Memory B cell (primary cell): ENCODE measurements around the gene PARD6B.
A peak's percentile ranks its signal among the peaks of the same experiment; 100 is the strongest.
"Not testable (repeated sequence)": the region's sequence is repeated elsewhere in the genome, so short reads cannot be mapped to it uniquely, and the experiment has no call there.

Experiments used
- ATAC-seq: fragments of 150-1000 bp; cut with Tn5 transposase; 2 replicates; pipeline ENCODE4 v1.10.0; 2021; ENCODE audit warnings: low read depth, mild to moderate bottlenecking, moderate library complexity
- DNase-seq, 2 donors: peaks; one replicate each; pipeline ENCODE4 v3.0.0; 2022; ENCODE audit warnings: low spot score in 2 of 2
- H3K27ac Mint-ChIP-seq: one replicate; pipeline ENCODE4 v1.8.0; 2022; ENCODE audit warnings: mild to moderate bottlenecking, moderate library complexity, mixed read lengths
- H3K27me3 Mint-ChIP-seq: one replicate; pipeline ENCODE4 v1.8.0; 2022; ENCODE audit warnings: mixed read lengths
- H3K36me3 Mint-ChIP-seq: one replicate; pipeline ENCODE4 v1.8.0; 2022; ENCODE audit warnings: mild to moderate bottlenecking, mixed read lengths
- H3K4me1 Mint-ChIP-seq: one replicate; pipeline ENCODE4 v1.8.0; 2022; ENCODE audit warnings: mixed read lengths
- H3K4me3 Mint-ChIP-seq: one replicate; pipeline ENCODE4 v1.8.0; 2022; ENCODE audit warnings: mild to moderate bottlenecking, moderate library complexity, mixed read lengths
- H3K9me3 Mint-ChIP-seq: one replicate; pipeline ENCODE4 v1.8.0; 2022; ENCODE audit warnings: mixed read lengths

The PARD6B gene

DNA sequence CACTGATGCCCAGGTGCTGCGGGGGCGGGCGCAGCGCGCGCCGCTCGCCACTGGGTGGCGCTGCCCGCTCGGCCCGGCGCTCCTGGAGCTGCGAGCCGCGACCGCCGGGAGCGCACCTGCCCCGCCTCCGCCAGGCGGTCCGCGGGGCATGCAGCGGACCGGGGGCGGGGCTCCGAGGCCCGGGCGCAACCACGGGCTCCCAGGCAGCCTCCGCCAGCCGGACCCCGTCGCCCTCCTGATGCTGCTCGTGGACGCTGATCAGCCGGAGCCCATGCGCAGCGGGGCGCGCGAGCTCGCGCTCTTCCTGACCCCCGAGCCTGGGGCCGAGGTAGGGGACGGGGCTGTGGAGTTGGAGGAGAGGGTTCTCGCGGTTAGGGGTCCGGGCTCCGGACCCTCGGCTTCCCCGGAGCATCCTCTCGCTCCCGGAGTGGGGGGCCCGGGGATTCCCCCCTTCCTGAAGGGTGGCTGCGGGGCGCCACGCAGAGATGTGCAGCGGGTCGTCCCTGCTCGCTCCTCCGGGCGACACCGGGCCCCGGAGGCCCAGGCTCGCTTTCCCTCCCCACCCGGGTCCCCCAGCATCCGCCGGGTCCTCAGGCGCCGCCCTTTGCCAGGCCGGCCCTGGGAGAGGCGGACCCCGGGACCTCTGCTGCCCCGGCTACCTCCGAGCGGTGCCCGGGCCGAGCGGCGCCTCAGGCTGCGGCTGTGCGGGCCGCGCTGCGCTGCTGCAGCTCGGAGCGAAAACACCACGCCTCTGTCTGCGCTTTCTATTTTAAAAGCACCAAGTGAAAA, 63.7 kb downstream of the PARD6B start, which contains the start of gene BCAS4:
BCAS4 (plus strand) TSS at position 216 of the 789 bp plus-strand sequence; CDS start at position 239, 23 bp downstream.
- H3K9me3 Mint-ChIP-seq: no peaks in the 10 kb centered on the region
- H3K27ac Mint-ChIP-seq: peak within 1 kb of the TSS; percentile 89
- H3K27me3 Mint-ChIP-seq: no peaks in the 10 kb centered on the region
- peaks cover 5% of the 10 kb centered on the region for H3K36me3 Mint-ChIP-seq
- DNase-seq: peak; percentile 90 to 91
- peaks cover 20% of the 10 kb centered on the region for H3K4me1 Mint-ChIP-seq
- H3K4me3 Mint-ChIP-seq: peak within 1 kb of the TSS; percentile 91
- ATAC-seq: peak; percentile 75

DNA sequence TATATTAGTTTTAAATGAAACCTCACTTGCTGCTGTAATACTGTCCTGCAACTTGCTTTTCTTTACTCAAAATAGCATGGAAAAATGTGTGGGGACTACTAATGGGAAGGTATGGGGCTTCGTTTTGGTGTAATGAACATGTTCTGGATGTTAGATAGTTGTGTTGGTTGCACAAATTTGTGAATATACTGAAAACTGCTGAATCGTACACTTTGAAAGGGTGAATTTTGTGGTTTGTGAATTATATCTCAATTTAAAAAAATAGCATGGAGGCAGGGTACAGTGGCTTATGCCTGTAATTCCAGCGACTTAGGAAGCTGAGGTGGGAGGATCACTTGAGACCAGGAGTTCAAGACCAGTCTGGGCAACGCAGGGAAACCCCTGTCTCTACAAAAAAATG, 65.8 kb downstream of the PARD6B start:
- H3K27ac Mint-ChIP-seq: no peak overlapping the region
- peaks cover 26% of the 10 kb centered on the region for H3K4me1 Mint-ChIP-seq
- no peaks in the 10 kb centered on the region for H3K27me3 Mint-ChIP-seq
- peaks cover 9% of the 10 kb centered on the region for H3K36me3 Mint-ChIP-seq
- DNase-seq (no peak), ATAC-seq (no peak)
- H3K4me3 Mint-ChIP-seq: peak overlapping the region; percentile 27
- no peaks in the 10 kb centered on the region for H3K9me3 Mint-ChIP-seq

DNA sequence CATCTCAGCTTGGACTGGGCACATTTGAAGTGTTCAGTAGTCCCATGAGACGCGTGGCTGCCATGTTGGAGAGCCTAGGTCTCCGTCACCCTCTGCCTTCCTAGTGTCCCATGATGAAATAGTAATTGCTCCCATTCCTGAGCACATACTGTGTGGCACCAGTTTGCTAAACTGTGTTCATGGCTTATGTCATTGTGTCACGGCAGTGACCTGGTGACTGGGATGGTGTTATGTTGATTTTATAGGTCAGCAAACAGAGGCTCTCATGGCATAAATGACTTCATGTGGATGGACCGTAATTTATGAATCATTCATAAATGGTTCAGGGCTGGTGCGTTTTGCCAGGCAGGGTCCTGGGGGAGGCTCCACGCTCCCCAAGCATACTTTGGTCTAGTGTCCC, 67.3 kb downstream of the PARD6B start:
- Mint-ChIP-seq H3K36me3 (peaks cover 9% of the 10 kb centered on the region), H3K4me3 (peak overlapping the region; percentile 81), H3K9me3 (no peaks in the 10 kb centered on the region), H3K27ac (peak overlapping the region; percentile 92), H3K27me3 (no peaks in the 10 kb centered on the region), H3K4me1 (peaks cover 26% of the 10 kb centered on the region)
- DNase-seq (no peak), ATAC-seq (no peak)

DNA sequence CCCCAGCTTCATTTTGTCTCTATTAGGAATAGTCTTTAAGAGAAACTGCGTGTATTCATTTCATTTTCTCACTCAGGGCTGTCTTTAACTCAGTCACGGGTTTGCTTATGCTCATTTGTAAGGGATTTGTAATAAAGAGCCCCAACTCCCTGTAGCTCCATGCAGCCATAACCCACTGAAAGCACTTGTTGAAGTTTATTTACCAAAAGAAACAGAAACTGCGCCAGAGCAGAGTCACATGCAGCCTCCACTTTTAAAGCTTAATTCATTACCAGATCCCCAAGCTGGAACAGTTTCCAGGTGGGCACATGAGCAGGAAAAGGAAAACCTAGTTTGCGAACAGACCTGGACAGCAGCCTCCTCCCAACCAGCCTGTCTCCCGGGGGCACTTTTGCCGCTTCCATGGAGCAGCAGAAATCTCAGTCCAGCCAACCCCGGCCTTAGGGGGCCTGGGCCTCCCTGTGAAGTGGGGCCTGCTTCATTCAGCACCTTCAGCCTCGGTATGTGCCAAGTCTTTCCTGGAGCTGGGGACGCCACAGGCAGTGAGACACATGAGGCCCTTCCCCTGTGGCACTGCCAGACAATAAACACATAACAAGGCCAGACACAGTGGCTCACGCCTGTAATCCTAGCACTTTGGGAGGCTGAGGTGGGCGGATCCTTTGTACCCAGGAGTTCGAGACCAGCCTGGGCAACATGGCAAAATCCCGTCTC, 68.0 kb downstream of the PARD6B start:
- H3K27me3 Mint-ChIP-seq: no peaks in the 10 kb centered on the region
- peaks cover 9% of the 10 kb centered on the region for H3K36me3 Mint-ChIP-seq
- peak overlapping the region; percentile 92 for H3K27ac Mint-ChIP-seq
- DNase-seq: no peak
- no peak for ATAC-seq
- H3K4me1 Mint-ChIP-seq: peaks cover 28% of the 10 kb centered on the region
- H3K9me3 Mint-ChIP-seq: no peaks in the 10 kb centered on the region
- H3K4me3 Mint-ChIP-seq: peak overlapping the region; percentile 81

DNA sequence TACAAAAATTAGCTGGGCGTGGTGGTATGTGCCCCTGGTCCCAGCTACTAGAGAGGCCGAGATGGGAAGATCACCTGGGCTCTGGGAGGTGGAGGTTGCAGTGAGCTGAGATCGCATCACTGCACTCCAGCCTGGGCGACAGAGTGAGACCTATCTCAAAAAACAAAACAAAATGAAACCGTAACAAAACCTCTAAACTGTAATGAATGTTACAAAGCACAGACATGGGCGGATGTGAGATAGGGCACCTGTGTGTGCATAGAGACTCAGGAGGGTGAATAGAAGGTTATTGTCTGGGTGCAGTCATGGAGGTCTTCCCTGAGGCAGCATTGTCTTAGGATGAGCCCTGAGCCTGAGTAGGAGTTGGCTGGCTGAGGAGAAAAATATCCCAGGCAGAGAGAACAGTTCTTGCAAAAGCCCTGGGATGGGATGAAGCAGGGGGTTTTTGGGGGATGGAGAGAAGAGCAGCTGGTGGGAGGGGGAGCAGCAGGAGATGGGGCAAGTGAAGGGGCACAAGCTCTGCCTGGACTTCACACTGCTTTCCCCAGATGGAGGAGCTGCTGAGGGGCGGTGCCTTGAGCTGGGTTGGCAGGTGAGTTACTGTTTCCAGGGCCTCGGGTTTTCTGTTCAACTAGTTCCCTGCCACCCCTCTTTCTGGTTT, 68.6 kb downstream of the PARD6B start:
- Mint-ChIP-seq H3K36me3 (peaks cover 9% of the 10 kb centered on the region), H3K27ac (peak overlapping the region; percentile 92), H3K27me3 (no peaks in the 10 kb centered on the region), H3K4me1 (peaks cover 35% of the 10 kb centered on the region), H3K9me3 (no peaks in the 10 kb centered on the region), H3K4me3 (peak overlapping the region; percentile 81)
- DNase-seq (no peak), ATAC-seq (peak; percentile 63)

DNA sequence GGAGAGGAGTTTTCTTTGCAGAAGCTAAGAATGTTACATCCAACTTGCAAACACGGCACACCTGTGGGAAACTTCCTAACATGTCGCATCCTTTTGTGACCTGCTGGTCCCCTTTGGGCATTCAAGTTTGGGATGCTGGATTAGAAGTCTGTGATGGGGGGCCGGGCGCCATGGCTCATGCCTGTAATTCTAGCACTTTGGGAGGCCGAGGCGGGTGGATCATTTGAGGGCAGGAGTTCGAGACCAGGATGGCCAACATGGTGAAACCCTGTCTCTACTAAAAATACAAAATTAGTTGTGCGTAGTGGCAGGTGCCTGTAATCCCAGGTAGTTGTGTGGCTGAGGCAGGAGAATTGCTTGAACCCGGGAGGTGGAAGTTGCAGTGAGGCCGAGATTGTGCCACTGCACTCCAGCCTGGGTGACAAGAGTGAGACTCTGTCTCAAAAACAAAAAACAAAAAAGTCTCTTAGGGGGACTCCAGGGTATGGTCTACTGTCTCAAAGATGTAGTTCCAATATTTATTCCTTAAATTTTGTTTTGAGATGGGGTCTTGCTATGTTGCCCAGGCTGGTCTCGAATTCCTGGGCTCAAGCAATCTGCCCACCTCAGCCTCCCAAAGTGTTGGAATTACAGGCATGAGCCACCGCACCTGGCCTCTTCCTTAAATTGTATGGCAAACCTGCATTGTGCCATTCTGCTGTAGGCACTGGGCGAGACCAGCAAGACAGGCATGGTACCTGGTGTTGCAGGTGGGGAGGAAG, 69.8 kb downstream of the PARD6B start:
- not testable (repeated sequence) for H3K4me3 Mint-ChIP-seq, ATAC-seq, H3K36me3 Mint-ChIP-seq, H3K27me3 Mint-ChIP-seq, H3K9me3 Mint-ChIP-seq, DNase-seq
- Mint-ChIP-seq H3K27ac (peak overlapping the region; percentile 92), H3K4me1 (peaks cover 44% of the 10 kb centered on the region)

DNA sequence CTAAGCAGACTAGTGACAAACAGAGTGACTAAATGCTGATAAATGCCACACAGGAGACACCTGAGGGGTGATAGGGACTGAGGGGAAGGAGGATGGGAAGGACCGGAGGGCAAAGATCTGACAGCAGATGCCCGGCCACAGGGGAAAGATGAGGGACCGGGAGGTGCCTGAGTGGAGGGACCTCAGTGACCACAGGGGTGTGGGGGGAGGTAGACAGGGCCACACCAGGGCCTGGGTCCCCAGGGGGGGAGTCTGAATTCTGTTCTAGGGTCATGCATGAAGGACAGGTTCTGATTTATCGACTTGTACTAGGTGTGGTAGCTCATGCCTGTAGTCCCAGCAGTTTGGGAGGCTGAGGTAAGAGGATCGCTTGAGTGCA, 70.4 kb downstream of the PARD6B start:
- H3K4me1 Mint-ChIP-seq: peaks cover 47% of the 10 kb centered on the region
- no peaks in the 10 kb centered on the region for H3K27me3 Mint-ChIP-seq
- H3K4me3 Mint-ChIP-seq: peak overlapping the region; percentile 6
- H3K36me3 Mint-ChIP-seq: peaks cover 9% of the 10 kb centered on the region
- ATAC-seq (no peak), DNase-seq (no peak)
- no peaks in the 10 kb centered on the region for H3K9me3 Mint-ChIP-seq
- peak overlapping the region; percentile 83 for H3K27ac Mint-ChIP-seq

DNA sequence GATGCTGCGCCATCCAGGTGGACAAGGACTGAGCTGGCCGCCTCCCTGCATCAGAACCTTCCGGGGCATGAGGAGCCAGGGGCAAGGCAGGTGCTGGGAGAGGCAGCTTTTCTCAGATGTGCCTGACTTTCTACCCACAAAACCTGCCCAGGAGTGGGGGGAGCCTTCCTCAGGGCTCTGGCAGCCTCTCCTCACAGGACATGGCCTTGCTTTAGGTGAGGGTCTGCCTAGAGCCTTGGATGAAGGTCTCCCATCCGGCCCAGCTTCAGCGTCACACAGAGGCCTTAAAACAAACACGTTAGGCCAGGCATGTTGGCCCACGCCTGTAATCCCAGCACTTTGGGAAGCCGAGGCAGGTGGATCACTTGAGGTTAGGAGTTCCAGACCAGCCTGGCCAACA, 70.9 kb downstream of the PARD6B start:
- Mint-ChIP-seq H3K27ac (peak overlapping the region; percentile 83), H3K9me3 (no peaks in the 10 kb centered on the region), H3K36me3 (peaks cover 9% of the 10 kb centered on the region), H3K4me3 (no peak overlapping the region), H3K4me1 (peaks cover 42% of the 10 kb centered on the region), H3K27me3 (no peaks in the 10 kb centered on the region)
- ATAC-seq: no peak
- DNase-seq: no peak

DNA sequence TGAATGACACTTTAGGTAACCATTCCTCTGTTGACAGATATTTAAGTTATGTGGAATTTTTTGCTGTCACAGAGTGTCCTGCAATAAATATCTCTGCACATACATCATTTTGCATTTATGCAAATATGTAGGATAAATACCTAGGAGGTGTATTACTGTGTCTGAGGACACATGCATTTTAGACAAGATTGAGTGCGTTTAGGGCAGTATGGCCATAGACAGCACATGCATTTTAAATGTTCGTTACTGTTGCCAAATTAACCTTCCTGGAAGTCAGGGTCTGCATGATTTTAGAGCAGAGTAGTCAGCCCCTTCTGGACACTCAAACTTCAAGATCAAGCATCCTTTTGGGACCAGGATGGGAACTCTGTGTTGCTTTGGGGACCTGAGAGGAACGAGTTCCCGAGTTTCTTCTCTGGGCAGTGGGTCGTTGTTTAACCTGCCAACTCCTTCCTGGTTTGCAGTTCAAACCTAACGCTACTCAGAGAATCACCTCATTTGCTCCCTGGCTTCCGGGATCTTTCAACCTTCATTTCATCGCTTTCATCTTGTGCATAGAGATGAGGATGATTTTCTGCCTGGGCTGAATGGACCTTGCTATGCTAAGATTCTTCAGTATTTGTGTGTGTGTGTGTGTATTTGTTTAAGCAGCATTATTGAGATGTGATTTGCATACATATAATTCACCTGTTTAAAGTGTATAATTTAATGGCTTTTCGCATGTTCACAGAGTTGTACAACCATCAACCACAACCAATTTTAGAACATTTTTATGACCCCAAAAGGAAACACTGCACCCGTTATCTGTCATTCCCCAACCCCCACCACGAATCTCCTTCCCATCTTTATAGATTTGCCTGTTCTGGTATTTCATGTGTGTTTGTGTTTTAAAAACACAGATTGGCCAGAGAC, 73.3 kb downstream of the PARD6B start:
- H3K36me3 Mint-ChIP-seq: peaks cover 14% of the 10 kb centered on the region
- peak; percentile 48 for ATAC-seq
- peaks cover 43% of the 10 kb centered on the region for H3K4me1 Mint-ChIP-seq
- peak overlapping the region; percentile 90 for H3K27ac Mint-ChIP-seq
- no peaks in the 10 kb centered on the region for H3K27me3 Mint-ChIP-seq
- H3K4me3 Mint-ChIP-seq: peak overlapping the region; percentile 66
- H3K9me3 Mint-ChIP-seq: peaks cover under 1% of the 10 kb centered on the region
- DNase-seq: no peak

DNA sequence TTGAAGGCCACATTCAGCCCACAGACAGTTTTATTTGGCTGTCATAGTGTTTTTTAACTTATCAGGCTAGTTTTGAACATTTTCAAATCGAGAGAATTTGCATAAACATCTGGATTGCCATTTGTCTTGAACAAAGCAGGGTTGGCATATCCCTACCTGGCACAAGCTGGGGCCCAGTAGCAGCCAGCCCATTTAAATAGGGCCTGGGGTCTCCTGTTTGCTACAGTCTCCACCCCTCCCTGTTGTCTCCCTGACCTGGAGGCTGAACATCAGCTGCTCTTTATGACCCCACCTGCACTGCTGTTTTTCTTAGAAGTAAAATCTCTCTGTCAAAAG, 73.9 kb downstream of the PARD6B start:
- Mint-ChIP-seq H3K36me3 (peaks cover 14% of the 10 kb centered on the region), H3K4me1 (peaks cover 38% of the 10 kb centered on the region)
- ATAC-seq: peak; percentile 38

DNA sequence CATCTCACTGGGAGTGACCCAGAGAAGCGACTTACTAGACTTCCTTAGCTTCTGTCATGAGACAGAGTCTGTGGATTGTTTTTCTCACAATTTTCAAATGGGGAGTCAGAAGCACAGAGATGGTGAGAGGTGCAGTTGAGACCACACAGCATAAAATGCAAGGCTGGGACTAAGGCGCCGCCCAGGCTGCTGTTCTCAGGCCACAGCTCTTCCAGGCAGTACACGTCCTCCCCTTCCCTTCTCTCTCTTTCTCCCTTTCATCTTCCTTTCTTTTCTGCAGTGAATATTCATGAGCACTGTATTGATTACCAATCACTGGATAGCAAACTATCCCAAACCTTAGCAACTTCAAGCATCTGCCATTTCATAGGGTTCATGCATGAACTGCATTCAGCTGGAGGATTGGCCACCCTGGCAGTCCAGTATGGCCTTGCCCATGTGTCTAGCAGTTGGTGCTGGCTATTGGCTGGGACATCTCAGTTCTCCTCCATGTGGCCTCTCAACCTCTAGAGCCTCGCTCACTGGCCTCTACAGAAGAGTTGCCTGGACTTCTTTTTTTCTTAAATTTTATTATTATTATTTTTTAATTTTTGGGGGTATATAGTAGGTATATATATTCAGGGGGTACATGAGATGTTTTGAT, 74.9 kb downstream of the PARD6B start:
- peaks cover 43% of the 10 kb centered on the region for H3K4me1 Mint-ChIP-seq
- ATAC-seq: no peak
- DNase-seq: no peak
- H3K4me3 Mint-ChIP-seq: peak overlapping the region; percentile 67
- peak overlapping the region; percentile 90 for H3K27ac Mint-ChIP-seq
- peaks cover 6% of the 10 kb centered on the region for H3K9me3 Mint-ChIP-seq
- peaks cover 18% of the 10 kb centered on the region for H3K36me3 Mint-ChIP-seq
- no peaks in the 10 kb centered on the region for H3K27me3 Mint-ChIP-seq

More for the DNA sequence above, 73.9 kb downstream of the PARD6B start:
- DNase-seq: no peak
- H3K4me3 Mint-ChIP-seq: peak overlapping the region; percentile 66
- H3K9me3 Mint-ChIP-seq: peaks cover 3% of the 10 kb centered on the region
- peak overlapping the region; percentile 90 for H3K27ac Mint-ChIP-seq
- H3K27me3 Mint-ChIP-seq: no peaks in the 10 kb centered on the region
